HG02981 (cell line): ENCODE data around the gene SPON1.
"Not testable (repeated sequence)": the region's sequence is repeated elsewhere in the genome, so short reads cannot be mapped to it uniquely, and the experiment has no call there.

ENCODE experiments used
- ATAC-seq: cut with Tn5 transposase; IDR thresholded peaks from one replicate; pipeline ENCODE4 v1.9.1; 2021; ENCODE audit warnings: mild to moderate bottlenecking, moderate library complexity; ENCODE audit not compliant: unreplicated experiment

SPON1 gene

GRCh38 chr11:13974631-13975030 is 12.1 kb downstream of the SPON1 start:
- no peak for ATAC-seq

GRCh38 chr11:13983081-13983751 is 20.7 kb downstream of the SPON1 start:
- ATAC-seq = no peak

- no peak for ATAC-seq
These were observed 22.3 kb downstream of the SPON1 start for GRCh38 chr11:13984616-13985450.

GRCh38 chr11:13986695-13987094 is 24.2 kb downstream of the SPON1 start:
- not testable (repeated sequence) for ATAC-seq

- not testable (repeated sequence) for ATAC-seq
These were observed 29.8 kb downstream of the SPON1 start for GRCh38 chr11:13992158-13992856.

GRCh38 chr11:13993096-13993765 is 30.7 kb downstream of the SPON1 start:
- no peak for ATAC-seq

- no peak for ATAC-seq
These were observed 35.4 kb downstream of the SPON1 start for GRCh38 chr11:13997881-13998280.

- ATAC-seq = no peak
These were observed 37.2 kb downstream of the SPON1 start for GRCh38 chr11:13999704-14000103.

GRCh38 chr11:14001597-14001996 is 39.1 kb downstream of the SPON1 start:
- no peak for ATAC-seq

- no peak for ATAC-seq
These were observed 45.0 kb downstream of the SPON1 start for GRCh38 chr11:14007566-14007965.

GRCh38 chr11:14010665-14011064 is 48.1 kb downstream of the SPON1 start:
- no peak for ATAC-seq

- ATAC-seq = no peak
These were observed 50.3 kb downstream of the SPON1 start for GRCh38 chr11:14012846-14013245.

GRCh38 chr11:14015711-14016110 is 53.2 kb downstream of the SPON1 start:
- no peak for ATAC-seq

GRCh38 chr11:14018441-14018840 is 55.9 kb downstream of the SPON1 start:
- ATAC-seq = no peak

GRCh38 chr11:14021738-14022137 is 59.2 kb downstream of the SPON1 start:
- no peak for ATAC-seq

- ATAC-seq = no peak
These were observed 59.7 kb downstream of the SPON1 start for GRCh38 chr11:14022251-14022650.

- ATAC-seq = no peak
These were observed 60.3 kb downstream of the SPON1 start for GRCh38 chr11:14022821-14023220.

GRCh38 chr11:14026961-14027360 is 64.4 kb downstream of the SPON1 start:
- no peak for ATAC-seq

GRCh38 chr11:14027525-14027924 is 65.0 kb downstream of the SPON1 start:
- ATAC-seq = no peak

GRCh38 chr11:14029440-14029839 is 66.9 kb downstream of the SPON1 start:
- no peak for ATAC-seq
